GM23248 (cell line): Measurements from ENCODE around the gene ATP2C1.

Source experiments
- EZH2 ChIP-seq: fragments of 200-600 bp; sonication (generic); IDR thresholded peaks from 2 replicates; pipeline ENCODE4 v1.6.1; 2018; ENCODE audit warnings: antibody characterized with exemption, mild to moderate bottlenecking; ENCODE audit not compliant: insufficient read depth, poor library complexity, severe bottlenecking
- EZH2phosphoT487 ChIP-seq: fragments of 200-600 bp; sonication (generic); IDR thresholded peaks from 2 replicates; pipeline ENCODE4 v1.6.1; 2018; ENCODE audit warnings: antibody characterized with exemption, moderate library complexity, mild to moderate bottlenecking, low read depth; ENCODE audit not compliant: insufficient read depth

GRCh38 chr3:130939753-130940152, 45.9 kb downstream of the ATP2C1 start:
- no peak for TF ChIP-seq EZH2
- no peak for TF ChIP-seq EZH2phosphoT487
